ENCODE results near the gene UPF3B.
"Not testable (repeated sequence)": the region's sequence is repeated elsewhere in the genome, so short reads cannot be mapped to it uniquely, and the experiment has no call there.

Gene UPF3B, protein sequence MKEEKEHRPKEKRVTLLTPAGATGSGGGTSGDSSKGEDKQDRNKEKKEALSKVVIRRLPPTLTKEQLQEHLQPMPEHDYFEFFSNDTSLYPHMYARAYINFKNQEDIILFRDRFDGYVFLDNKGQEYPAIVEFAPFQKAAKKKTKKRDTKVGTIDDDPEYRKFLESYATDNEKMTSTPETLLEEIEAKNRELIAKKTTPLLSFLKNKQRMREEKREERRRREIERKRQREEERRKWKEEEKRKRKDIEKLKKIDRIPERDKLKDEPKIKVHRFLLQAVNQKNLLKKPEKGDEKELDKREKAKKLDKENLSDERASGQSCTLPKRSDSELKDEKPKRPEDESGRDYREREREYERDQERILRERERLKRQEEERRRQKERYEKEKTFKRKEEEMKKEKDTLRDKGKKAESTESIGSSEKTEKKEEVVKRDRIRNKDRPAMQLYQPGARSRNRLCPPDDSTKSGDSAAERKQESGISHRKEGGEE

GRCh38 chrX:119852382-119853353 is at the start of gene UPF3B:
TSS of gene UPF3B (minus strand) at chrX:119852963. CDS start at chrX:119852928, 35 bp downstream.
- peak; percentile 95 for DNase-seq

GRCh38 chrX:119900976-119901375 is 48.2 kb upstream of the UPF3B start:
- no peak for DNase-seq

GRCh38 chrX:119899125-119899524 is 46.4 kb upstream of the UPF3B start:
- no peak for DNase-seq

DNA sequence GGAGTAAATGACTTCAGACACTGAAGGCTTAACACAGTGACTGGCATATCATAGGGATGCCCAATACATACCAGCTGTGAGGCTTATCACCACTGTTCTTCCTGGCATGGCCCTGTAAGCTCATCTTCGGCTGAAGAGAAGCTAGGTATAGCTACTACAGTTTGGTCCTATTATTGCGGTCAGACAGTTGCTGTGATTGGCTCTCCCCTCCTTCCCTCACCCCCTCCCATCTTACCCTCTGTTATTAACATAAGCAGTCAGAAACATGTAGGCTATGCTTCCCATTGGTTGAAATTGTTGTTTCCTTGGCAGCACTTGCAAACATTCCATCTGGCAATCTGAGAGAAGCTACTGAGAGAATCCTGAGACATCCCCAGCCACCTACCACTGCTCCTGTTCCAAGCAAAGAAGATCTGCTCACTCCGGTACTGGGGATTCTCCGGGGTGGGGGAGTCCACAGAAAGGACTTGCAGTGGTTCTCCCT is 43.1 kb upstream of the UPF3B start, which contains the start of gene AKAP14:
TSS of gene AKAP14 (plus strand) at position 51 of the 484 bp plus-strand sequence. CDS start 7,331 bp downstream, outside the sequence.
- no peak for DNase-seq

DNA sequence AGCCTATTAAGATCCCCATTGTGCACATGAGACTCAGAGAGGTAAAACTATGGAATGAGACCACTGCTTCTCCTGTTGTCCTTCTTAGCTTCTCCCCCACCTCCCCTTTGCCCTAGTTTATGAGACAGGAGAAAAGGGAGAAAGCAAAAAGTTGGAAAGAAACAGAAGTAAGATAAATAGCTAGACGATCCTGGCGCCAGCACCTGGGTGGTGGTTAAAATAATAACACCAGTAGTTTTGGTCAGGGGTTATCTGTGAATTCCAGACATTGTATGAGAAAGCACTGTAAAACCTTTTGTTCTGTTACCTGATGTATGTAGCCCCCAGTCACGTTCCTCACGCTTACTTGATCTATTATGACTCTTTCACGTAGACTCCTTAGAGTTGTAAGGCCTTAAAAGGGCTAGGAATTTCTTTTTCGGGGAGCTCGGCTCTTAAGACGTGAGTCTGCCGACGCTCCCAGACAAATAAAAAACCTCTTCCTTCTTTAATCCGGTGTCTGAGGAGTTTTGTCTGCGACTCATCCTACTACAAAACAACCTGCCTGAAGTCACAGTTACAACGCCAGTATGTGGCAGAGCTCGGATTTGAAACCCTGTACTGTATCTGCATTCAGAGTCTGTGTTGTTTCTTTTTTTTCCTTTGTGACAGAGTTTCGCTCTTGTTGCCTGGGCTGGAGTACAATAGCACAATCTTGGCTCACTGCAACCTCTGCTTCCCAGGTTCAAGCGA is 39.4 kb upstream of the UPF3B start:
- DNase-seq, result not testable (repeated sequence)

DNA sequence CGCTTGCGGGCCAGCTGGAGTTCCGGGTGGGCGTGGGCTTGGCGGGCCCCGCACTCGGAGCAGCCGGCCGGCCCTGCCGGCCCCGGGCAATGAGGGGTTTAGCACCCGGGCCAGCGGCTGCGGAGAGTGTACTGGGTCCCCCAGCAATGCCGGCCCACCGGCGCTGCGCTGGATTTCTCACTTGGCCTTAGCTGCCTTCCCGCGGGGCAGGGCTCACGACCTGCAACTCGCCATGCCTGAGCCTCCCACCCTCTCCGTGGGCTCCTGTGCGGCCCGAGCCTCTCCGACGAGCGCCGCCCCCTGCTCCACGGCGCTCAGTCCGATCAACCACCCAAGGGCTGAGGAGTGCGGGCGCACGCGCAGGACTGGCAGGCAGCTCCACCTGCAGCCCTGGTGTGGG is 37.9 kb upstream of the UPF3B start:
- not testable (repeated sequence) for DNase-seq

GRCh38 chrX:119887721-119888425 is 35.1 kb upstream of the UPF3B start:
- peak; percentile 35 for DNase-seq

DNA sequence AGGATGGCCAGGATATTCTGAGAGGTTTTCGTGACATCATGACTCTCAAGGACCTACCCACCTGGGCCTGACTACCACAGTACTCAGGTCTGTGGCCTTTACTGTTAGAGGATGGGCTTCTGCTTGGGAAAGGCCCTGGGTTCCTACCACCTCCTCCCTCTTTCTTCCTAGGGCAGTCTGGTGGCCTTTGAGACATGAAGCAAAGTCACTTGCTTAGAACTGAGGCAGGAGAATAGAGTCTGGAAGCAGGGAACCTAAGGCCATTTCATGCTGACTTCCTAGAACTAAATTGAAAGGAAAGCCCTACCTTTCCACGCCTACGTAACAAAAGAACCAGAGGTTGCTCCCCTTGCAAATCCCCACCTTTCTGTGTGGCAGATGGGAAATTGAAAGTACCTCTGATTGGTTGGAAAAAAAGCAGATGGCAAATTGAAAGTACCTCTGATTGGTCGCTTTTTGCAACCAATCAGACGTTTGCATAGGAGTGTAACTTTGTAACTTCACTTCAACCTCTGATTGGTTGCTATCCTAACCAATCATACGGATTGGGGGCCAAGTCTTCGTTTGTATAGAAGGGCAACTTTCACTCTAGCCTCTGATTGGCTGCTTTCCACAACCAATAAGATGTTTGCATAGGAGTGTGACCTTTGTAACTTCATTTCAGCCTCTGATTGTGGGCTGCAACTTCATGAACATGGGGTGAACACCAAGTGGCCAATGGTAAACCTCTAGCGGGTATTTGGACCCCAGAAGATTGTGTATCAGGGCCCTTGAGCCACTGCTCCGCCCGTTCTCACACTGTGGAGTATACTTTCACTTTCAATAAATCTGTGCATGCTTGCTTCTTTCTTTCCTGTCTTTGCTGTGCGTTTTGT is 33.0 kb upstream of the UPF3B start:
- no peak for DNase-seq

GRCh38 chrX:119880552-119881437 is 28.0 kb upstream of the UPF3B start:
- no peak for DNase-seq

- DNase-seq, result no peak
These were observed 27.3 kb upstream of the UPF3B start for GRCh38 chrX:119880076-119880475.

DNA sequence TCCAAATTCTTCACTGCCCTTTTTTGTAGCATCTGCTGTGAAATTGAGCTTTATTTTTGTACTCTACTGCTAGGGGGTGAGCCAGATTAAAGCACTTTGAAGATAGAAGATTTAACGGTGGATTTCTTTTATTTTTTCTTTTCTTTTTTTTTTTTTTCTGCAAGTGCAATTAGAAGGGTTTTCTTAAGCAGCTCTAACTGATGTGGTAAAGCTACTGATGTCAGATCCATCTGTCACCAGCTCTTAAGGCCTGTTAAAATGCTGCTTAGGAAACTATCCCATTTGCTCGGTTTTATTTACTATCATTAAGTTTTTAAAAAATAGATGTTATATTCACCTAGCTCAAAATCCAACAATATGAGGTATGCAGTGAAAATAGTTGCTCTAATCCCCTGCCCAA is 26.0 kb upstream of the UPF3B start:
- DNase-seq, result no peak

DNA sequence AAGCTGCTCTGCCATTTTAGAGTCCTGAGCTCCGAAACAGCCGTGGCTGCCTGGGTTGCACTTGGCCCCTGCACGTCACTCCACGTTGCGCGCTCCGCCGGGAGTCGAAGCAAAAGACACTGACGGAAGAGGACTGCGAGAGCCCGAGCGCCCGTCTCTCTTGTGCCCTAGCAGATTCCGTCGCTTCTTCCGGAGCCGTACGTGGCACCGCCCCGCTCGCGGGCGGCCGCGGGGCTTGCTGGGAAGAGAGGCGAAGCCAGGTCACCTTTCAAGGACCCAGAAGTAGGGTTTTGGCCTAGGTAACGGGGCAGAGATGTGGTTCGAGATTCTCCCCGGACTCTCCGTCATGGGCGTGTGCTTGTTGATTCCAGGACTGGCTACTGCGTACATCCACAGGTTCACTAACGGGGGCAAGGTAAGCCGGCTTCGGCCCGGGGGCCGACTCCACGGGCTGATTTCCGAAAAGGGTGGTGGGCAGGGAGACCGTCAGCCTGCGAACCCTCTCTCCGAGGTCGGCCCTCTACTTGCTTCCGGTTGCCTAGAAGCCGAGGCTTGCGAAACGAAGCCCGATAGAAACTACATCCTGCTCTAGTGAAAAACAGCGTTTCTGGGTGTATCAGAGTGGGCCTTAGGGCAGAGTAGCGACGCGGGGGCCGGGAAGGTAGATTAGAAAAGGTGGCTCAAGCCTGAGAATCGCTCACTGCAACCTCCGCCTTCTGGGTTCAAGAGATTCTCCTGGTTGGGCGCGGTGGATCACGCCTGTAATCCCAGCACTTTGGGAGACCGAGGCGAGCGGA is 19.0 kb upstream of the UPF3B start, which contains the start of the genes NDUFA1 and RNF113A:
TSS of gene NDUFA1 (plus strand) at position 234 of the 797 bp plus-strand sequence. CDS start at position 314, 80 bp downstream.
TSS of gene RNF113A (minus strand) at position 135 of the 797 bp plus-strand sequence. CDS start at position 15, 120 bp downstream.
- peak; percentile 84 for DNase-seq

DNA sequence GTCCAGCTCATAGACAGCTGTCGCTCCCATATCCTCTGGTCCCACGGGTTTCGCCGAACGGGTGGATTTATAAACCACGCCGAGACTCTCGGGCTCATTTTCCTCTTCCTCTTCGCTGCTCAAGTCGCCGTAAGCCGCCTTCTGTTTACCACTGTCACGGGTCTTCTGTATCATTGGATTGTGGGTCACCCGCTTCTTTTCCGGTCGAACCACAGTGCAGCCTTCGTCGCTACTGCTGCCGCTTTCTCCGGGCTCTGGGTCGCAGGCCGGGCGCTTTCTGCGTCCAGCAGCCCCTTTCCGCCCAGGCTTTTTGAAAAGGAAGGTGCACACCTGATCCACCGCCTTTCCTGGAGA is 18.5 kb upstream of the UPF3B start:
- DNase-seq, result no peak

- DNase-seq, result peak; percentile 27
These were observed 17.9 kb upstream of the UPF3B start for GRCh38 chrX:119870626-119871131.

- DNase-seq, result no peak
These were observed 681 bp upstream of the UPF3B start for GRCh38 chrX:119853444-119853843.

- no peak for DNase-seq
These were observed 18.9 kb downstream of the UPF3B start for GRCh38 chrX:119833905-119834304.

DNA sequence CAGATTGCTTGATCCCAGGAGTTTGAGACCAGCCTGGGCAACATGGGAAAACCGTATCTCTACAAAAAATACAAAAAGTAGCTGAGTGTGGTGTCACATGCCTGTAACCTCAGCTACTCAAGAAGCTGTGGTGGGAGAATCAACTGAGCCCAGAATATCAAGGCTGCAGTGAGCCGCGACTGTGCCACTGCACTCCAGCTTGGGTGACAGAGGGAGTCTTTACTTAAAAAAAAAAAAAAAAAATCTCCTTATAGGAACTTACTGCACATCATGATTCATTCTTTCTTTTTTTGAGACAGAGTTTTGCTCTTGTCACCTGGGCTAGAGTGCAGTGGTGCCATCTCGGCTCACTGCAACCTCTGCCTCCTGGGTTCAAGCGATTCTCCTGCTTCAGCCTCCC is 24.3 kb downstream of the UPF3B start:
- DNase-seq, result no peak

GRCh38 chrX:119826399-119826959 is 26.3 kb downstream of the UPF3B start:
- no peak for DNase-seq
